Right renal pelvis (tissue), 4 donors: ENCODE results near the gene IQSEC2. TPM values are rescaled to one million over a fixed set of nuclear protein-coding genes. Genes with fewer than 3 reads are reported as not detected.

Experiments used
- DNase-seq, 4 donors: peaks; one replicate each; pipeline ENCODE4 v3.0.0-alpha.2; 2013; ENCODE audit warnings: low read depth in 4 of 4, low spot score in 3 of 4, missing footprints in 1 of 4
- polyA plus RNA-seq, 4 donors: library from polyadenylated mRNA; unstranded; fragments of 120-200 nt; gene quantifications; one replicate each; pipeline ENCODE4 v1.2.1, GENCODE V29; 2013; ENCODE audit not compliant: insufficient read length in 4 of 4

IQSEC2 gene
- 10 to 100 TPM; 14.0 to 16.6 (median 15.4) TPM for polyA plus RNA-seq

GRCh38 chrX:53281321-53281822 lies at the start of gene IQSEC2:
TSS of gene IQSEC2 (minus strand) at chrX:53281584.
- peak; percentile 57 to 68 (median 62) for DNase-seq

- no peak for DNase-seq
These were observed 48.9 kb upstream of the IQSEC2 start for GRCh38 chrX:53330331-53330730.

GRCh38 chrX:53324803-53325202 lies 43.4 kb upstream of the IQSEC2 start:
- DNase-seq, result no peak

- DNase-seq, result no peak
These were observed 42.7 kb upstream of the IQSEC2 start for GRCh38 chrX:53324085-53324484.

- no peak for DNase-seq
These were observed 41.8 kb upstream of the IQSEC2 start for GRCh38 chrX:53323196-53323595.

GRCh38 chrX:53321943-53322497 lies 40.6 kb upstream of the IQSEC2 start:
- DNase-seq, result no peak

GRCh38 chrX:53321230-53321942 lies 40.0 kb upstream of the IQSEC2 start:
- DNase-seq, result no peak

- no peak for DNase-seq
These were observed 39.3 kb upstream of the IQSEC2 start for GRCh38 chrX:53320543-53321229.

- DNase-seq, result no peak
These were observed 38.5 kb upstream of the IQSEC2 start for GRCh38 chrX:53319614-53320542.

GRCh38 chrX:53318766-53319353 lies 37.5 kb upstream of the IQSEC2 start:
- no peak for DNase-seq

- DNase-seq, result peak in 1 of 4 donors; percentile 25
These were observed 36.1 kb upstream of the IQSEC2 start for GRCh38 chrX:53317365-53318069.

GRCh38 chrX:53316860-53317237 lies 35.5 kb upstream of the IQSEC2 start:
- DNase-seq, result no peak

- no peak for DNase-seq
These were observed 34.9 kb upstream of the IQSEC2 start for GRCh38 chrX:53316111-53316859.

GRCh38 chrX:53313728-53314105 lies 32.3 kb upstream of the IQSEC2 start:
- no peak for DNase-seq

- DNase-seq, result peak in 1 of 4 donors; percentile 21
These were observed 31.8 kb upstream of the IQSEC2 start for GRCh38 chrX:53312946-53313727.

GRCh38 chrX:53309837-53310236 lies 28.5 kb upstream of the IQSEC2 start:
- no peak for DNase-seq

- DNase-seq, result no peak
These were observed 27.5 kb upstream of the IQSEC2 start for GRCh38 chrX:53308836-53309235.
